ENCODE data around the gene CCDC195. TPM values are rescaled to one million over a fixed set of nuclear protein-coding genes. Genes with fewer than 3 reads are reported as not detected.

CCDC195 gene
- total RNA-seq, 1 experiment from 2014 or later = not detected

DNA sequence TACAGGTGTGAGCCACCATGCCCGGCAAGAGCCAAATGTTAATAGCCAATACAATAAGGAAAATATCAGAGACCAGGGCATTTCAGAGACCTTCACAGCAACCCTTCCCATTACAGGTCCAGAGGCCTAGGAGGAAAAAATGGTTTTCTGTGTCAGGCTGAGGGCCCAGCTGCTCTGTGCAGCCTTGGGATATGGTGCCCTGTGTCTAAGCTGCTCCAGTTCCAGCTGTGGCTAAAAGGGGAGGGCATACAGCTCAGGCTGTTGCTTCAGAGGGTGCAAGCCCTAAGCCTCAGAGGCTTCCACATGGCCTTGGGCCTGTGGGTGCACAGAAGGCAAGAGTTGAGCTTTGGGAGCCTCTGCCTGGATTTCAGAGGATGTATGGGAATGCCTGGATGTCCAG lies 20.1 kb upstream of the CCDC195 start:
- Histone ChIP-seq H2AFZ (ENCODE audit: low read length) (no peak overlapping the region), H3K4me1 (ENCODE audit: low read length) (no peaks in the 10 kb centered on the region), H4K20me1 (ENCODE audit: insufficient read depth, low read depth, low read length) (no peaks in the 10 kb centered on the region), H3K27me3 (ENCODE audit: low read length) (no peaks in the 10 kb centered on the region), H3K36me3 (ENCODE audit: insufficient read depth, low read length) (no peaks in the 10 kb centered on the region), H3K79me2 (ENCODE audit: low read length) (no peaks in the 10 kb centered on the region), H3K27ac (ENCODE audit: low read length) (no peak overlapping the region), H3K4me2 (ENCODE audit: low read depth, low read length, poor library complexity, severe bottlenecking) (no peak overlapping the region), H3K9ac (ENCODE audit: low read length) (no peak overlapping the region), H3K9me3 (ENCODE audit: low read length) (no peaks in the 10 kb centered on the region), H3K4me3 (ENCODE audit: low read length) (no peak overlapping the region), H3K9me2 (replicated peaks; ENCODE audit: insufficient read depth, low read length) (no peaks in the 10 kb centered on the region)
- no peak for DNase-seq

GRCh38 chr2:224734949-224735348 lies 18.8 kb upstream of the CCDC195 start:
- H3K4me3 ChIP-seq (ENCODE audit: low read length) = no peak overlapping the region
- no peak overlapping the region for H3K4me2 ChIP-seq (ENCODE audit: low read depth, low read length, poor library complexity, severe bottlenecking)
- no peaks in the 10 kb centered on the region for H4K20me1 ChIP-seq (ENCODE audit: insufficient read depth, low read depth, low read length)
- H3K9me2 ChIP-seq (replicated peaks; ENCODE audit: insufficient read depth, low read length) = no peaks in the 10 kb centered on the region
- no peaks in the 10 kb centered on the region for H3K27me3 ChIP-seq (ENCODE audit: low read length)
- H2AFZ ChIP-seq (ENCODE audit: low read length) = no peak overlapping the region
- no peaks in the 10 kb centered on the region for H3K79me2 ChIP-seq (ENCODE audit: low read length)
- no peaks in the 10 kb centered on the region for H3K4me1 ChIP-seq (ENCODE audit: low read length)
- H3K9ac ChIP-seq (ENCODE audit: low read length) = no peak overlapping the region
- H3K27ac ChIP-seq (ENCODE audit: low read length) = no peak overlapping the region
- H3K9me3 ChIP-seq (ENCODE audit: low read length) = no peaks in the 10 kb centered on the region
- H3K36me3 ChIP-seq (ENCODE audit: insufficient read depth, low read length) = no peaks in the 10 kb centered on the region
- no peak for DNase-seq

DNA sequence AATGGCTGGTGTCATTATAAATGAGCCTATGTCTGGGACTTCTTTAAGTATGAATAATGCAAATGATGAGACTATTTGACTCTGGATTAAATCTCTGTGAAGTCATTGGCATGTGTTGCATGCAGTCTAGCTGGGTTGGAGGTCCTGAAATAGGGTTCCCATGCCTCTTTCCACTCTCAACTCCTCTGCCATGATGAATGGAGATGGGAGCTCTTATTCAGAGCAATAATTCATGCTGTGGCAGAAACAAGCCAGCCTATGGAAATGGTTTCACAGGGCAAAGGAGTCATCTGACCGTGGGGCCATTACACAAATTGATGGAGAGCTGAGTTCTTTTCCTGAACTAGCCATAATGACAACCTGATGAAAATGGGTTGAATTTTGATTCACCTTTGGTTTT lies 15.5 kb upstream of the CCDC195 start:
- Histone ChIP-seq H2AFZ (ENCODE audit: low read length) (no peak overlapping the region), H3K27ac (ENCODE audit: low read length) (no peak overlapping the region), H3K4me3 (ENCODE audit: low read length) (no peak overlapping the region), H3K9me2 (replicated peaks; ENCODE audit: insufficient read depth, low read length) (no peaks in the 10 kb centered on the region), H3K36me3 (ENCODE audit: insufficient read depth, low read length) (no peaks in the 10 kb centered on the region), H3K4me2 (ENCODE audit: low read depth, low read length, poor library complexity, severe bottlenecking) (no peak overlapping the region), H3K79me2 (ENCODE audit: low read length) (no peaks in the 10 kb centered on the region), H3K27me3 (ENCODE audit: low read length) (no peaks in the 10 kb centered on the region), H4K20me1 (ENCODE audit: insufficient read depth, low read depth, low read length) (no peaks in the 10 kb centered on the region), H3K9me3 (ENCODE audit: low read length) (no peaks in the 10 kb centered on the region), H3K9ac (ENCODE audit: low read length) (no peak overlapping the region), H3K4me1 (ENCODE audit: low read length) (no peaks in the 10 kb centered on the region)
- no peak for DNase-seq

GRCh38 chr2:224729435-224729834 lies 13.3 kb upstream of the CCDC195 start:
- Histone ChIP-seq H3K36me3 (ENCODE audit: insufficient read depth, low read length) (no peaks in the 10 kb centered on the region), H3K79me2 (ENCODE audit: low read length) (no peaks in the 10 kb centered on the region), H3K4me1 (ENCODE audit: low read length) (no peaks in the 10 kb centered on the region), H3K4me2 (ENCODE audit: low read depth, low read length, poor library complexity, severe bottlenecking) (no peak overlapping the region), H4K20me1 (ENCODE audit: insufficient read depth, low read depth, low read length) (no peaks in the 10 kb centered on the region), H3K9me3 (ENCODE audit: low read length) (no peaks in the 10 kb centered on the region), H3K9me2 (replicated peaks; ENCODE audit: insufficient read depth, low read length) (no peaks in the 10 kb centered on the region), H3K27ac (ENCODE audit: low read length) (no peak overlapping the region), H3K4me3 (ENCODE audit: low read length) (no peak overlapping the region), H3K9ac (ENCODE audit: low read length) (no peak overlapping the region), H2AFZ (ENCODE audit: low read length) (no peak overlapping the region), H3K27me3 (ENCODE audit: low read length) (no peaks in the 10 kb centered on the region)
- no peak for DNase-seq

GRCh38 chr2:224724331-224724730 lies 8.2 kb upstream of the CCDC195 start:
- Histone ChIP-seq H3K9ac (ENCODE audit: low read length) (no peak overlapping the region), H3K4me3 (ENCODE audit: low read length) (no peak overlapping the region), H4K20me1 (ENCODE audit: insufficient read depth, low read depth, low read length) (no peaks in the 10 kb centered on the region), H2AFZ (ENCODE audit: low read length) (no peak overlapping the region), H3K27me3 (ENCODE audit: low read length) (no peaks in the 10 kb centered on the region), H3K36me3 (ENCODE audit: insufficient read depth, low read length) (no peaks in the 10 kb centered on the region), H3K9me3 (ENCODE audit: low read length) (no peaks in the 10 kb centered on the region), H3K9me2 (replicated peaks; ENCODE audit: insufficient read depth, low read length) (no peaks in the 10 kb centered on the region), H3K79me2 (ENCODE audit: low read length) (no peaks in the 10 kb centered on the region), H3K4me1 (ENCODE audit: low read length) (no peaks in the 10 kb centered on the region), H3K4me2 (ENCODE audit: low read depth, low read length, poor library complexity, severe bottlenecking) (no peak overlapping the region), H3K27ac (ENCODE audit: low read length) (no peak overlapping the region)
- no peak for DNase-seq

DNA sequence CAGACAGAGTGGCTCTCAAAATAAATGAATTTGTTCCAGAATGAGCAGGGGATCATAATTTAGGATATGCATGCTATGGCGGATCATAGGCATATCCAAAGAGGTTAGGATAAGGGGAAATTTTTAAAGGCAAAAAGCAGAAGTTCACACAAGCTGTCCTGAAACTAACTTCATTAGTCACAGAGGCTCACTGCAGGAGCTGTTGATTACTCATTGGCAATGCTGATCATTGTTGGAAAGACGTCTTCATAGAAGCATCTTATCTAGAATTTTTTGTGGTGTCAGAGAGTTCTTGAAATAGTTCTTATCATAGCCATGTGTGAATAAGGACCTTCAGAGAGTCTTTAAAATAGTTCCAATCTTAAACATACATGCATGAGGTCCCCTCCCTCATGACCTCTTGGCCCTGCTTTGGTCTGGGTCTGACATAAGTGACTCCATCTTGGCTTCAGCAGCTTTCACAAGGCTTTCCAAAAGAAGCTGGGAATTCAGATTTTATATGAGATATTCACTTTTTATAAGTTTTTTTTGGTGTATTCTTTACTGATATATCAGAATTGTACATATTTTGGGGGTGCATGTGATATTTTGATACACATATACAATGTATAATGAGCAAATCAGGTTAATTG lies 7.5 kb upstream of the CCDC195 start:
- no peaks in the 10 kb centered on the region for H3K27me3 ChIP-seq (ENCODE audit: low read length)
- H2AFZ ChIP-seq (ENCODE audit: low read length) = no peak overlapping the region
- no peaks in the 10 kb centered on the region for H3K9me2 ChIP-seq (replicated peaks; ENCODE audit: insufficient read depth, low read length)
- H3K79me2 ChIP-seq (ENCODE audit: low read length) = no peaks in the 10 kb centered on the region
- H3K36me3 ChIP-seq (ENCODE audit: insufficient read depth, low read length) = no peaks in the 10 kb centered on the region
- no peak for DNase-seq
- H4K20me1 ChIP-seq (ENCODE audit: insufficient read depth, low read depth, low read length) = no peaks in the 10 kb centered on the region
- no peak overlapping the region for H3K9ac ChIP-seq (ENCODE audit: low read length)
- no peak overlapping the region for H3K4me2 ChIP-seq (ENCODE audit: low read depth, low read length, poor library complexity, severe bottlenecking)
- H3K27ac ChIP-seq (ENCODE audit: low read length) = no peak overlapping the region
- no peaks in the 10 kb centered on the region for H3K4me1 ChIP-seq (ENCODE audit: low read length)
- H3K9me3 ChIP-seq (ENCODE audit: low read length) = no peaks in the 10 kb centered on the region
- no peak overlapping the region for H3K4me3 ChIP-seq (ENCODE audit: low read length)

GRCh38 chr2:224722770-224723169 lies 6.6 kb upstream of the CCDC195 start:
- no peaks in the 10 kb centered on the region for H3K9me3 ChIP-seq (ENCODE audit: low read length)
- no peak overlapping the region for H3K4me2 ChIP-seq (ENCODE audit: low read depth, low read length, poor library complexity, severe bottlenecking)
- H3K36me3 ChIP-seq (ENCODE audit: insufficient read depth, low read length) = no peaks in the 10 kb centered on the region
- H3K4me3 ChIP-seq (ENCODE audit: low read length) = no peak overlapping the region
- H4K20me1 ChIP-seq (ENCODE audit: insufficient read depth, low read depth, low read length) = no peaks in the 10 kb centered on the region
- H3K79me2 ChIP-seq (ENCODE audit: low read length) = no peaks in the 10 kb centered on the region
- H3K9ac ChIP-seq (ENCODE audit: low read length) = no peak overlapping the region
- no peak overlapping the region for H3K27ac ChIP-seq (ENCODE audit: low read length)
- no peak for DNase-seq
- H3K4me1 ChIP-seq (ENCODE audit: low read length) = no peaks in the 10 kb centered on the region
- no peaks in the 10 kb centered on the region for H3K27me3 ChIP-seq (ENCODE audit: low read length)
- H2AFZ ChIP-seq (ENCODE audit: low read length) = no peak overlapping the region
- H3K9me2 ChIP-seq (replicated peaks; ENCODE audit: insufficient read depth, low read length) = no peaks in the 10 kb centered on the region

GRCh38 chr2:224722250-224722649 lies 6.1 kb upstream of the CCDC195 start:
- no peaks in the 10 kb centered on the region for H3K4me1 ChIP-seq (ENCODE audit: low read length)
- H3K27me3 ChIP-seq (ENCODE audit: low read length) = no peaks in the 10 kb centered on the region
- no peak overlapping the region for H3K27ac ChIP-seq (ENCODE audit: low read length)
- H3K9me3 ChIP-seq (ENCODE audit: low read length) = no peaks in the 10 kb centered on the region
- H3K9me2 ChIP-seq (replicated peaks; ENCODE audit: insufficient read depth, low read length) = no peaks in the 10 kb centered on the region
- H3K4me2 ChIP-seq (ENCODE audit: low read depth, low read length, poor library complexity, severe bottlenecking) = no peak overlapping the region
- no peaks in the 10 kb centered on the region for H3K79me2 ChIP-seq (ENCODE audit: low read length)
- no peaks in the 10 kb centered on the region for H3K36me3 ChIP-seq (ENCODE audit: insufficient read depth, low read length)
- H3K9ac ChIP-seq (ENCODE audit: low read length) = no peak overlapping the region
- no peak for DNase-seq
- H4K20me1 ChIP-seq (ENCODE audit: insufficient read depth, low read depth, low read length) = no peaks in the 10 kb centered on the region
- H2AFZ ChIP-seq (ENCODE audit: low read length) = no peak overlapping the region
- H3K4me3 ChIP-seq (ENCODE audit: low read length) = no peak overlapping the region

DNA sequence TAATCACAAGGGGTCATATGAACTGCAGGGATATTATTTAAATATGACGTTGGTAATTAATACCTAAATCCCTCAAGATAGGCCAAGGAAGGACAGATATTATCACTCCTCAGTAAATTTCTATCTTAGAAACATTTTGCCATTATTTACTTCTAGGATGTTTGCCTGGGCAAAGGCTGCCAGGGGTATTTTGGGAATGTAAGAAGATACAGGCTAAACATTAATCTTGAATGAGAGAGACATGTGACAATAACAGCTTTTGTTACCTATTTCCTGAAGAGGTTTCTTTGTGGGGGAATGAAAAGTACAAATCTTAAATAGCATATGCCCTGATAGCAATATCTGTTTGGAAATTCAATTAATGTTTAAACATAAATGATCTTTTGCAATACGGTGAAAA lies 756 bp upstream of the CCDC195 start:
- H3K4me3 ChIP-seq (ENCODE audit: low read length) = no peak overlapping the region
- no peaks in the 10 kb centered on the region for H3K79me2 ChIP-seq (ENCODE audit: low read length)
- no peaks in the 10 kb centered on the region for H4K20me1 ChIP-seq (ENCODE audit: insufficient read depth, low read depth, low read length)
- no peak overlapping the region for H3K4me2 ChIP-seq (ENCODE audit: low read depth, low read length, poor library complexity, severe bottlenecking)
- H3K9me3 ChIP-seq (ENCODE audit: low read length) = no peaks in the 10 kb centered on the region
- no peaks in the 10 kb centered on the region for H3K4me1 ChIP-seq (ENCODE audit: low read length)
- no peaks in the 10 kb centered on the region for H3K27me3 ChIP-seq (ENCODE audit: low read length)
- H3K9ac ChIP-seq (ENCODE audit: low read length) = no peak overlapping the region
- no peaks in the 10 kb centered on the region for H3K9me2 ChIP-seq (replicated peaks; ENCODE audit: insufficient read depth, low read length)
- H2AFZ ChIP-seq (ENCODE audit: low read length) = no peak overlapping the region
- H3K27ac ChIP-seq (ENCODE audit: low read length) = no peak overlapping the region
- H3K36me3 ChIP-seq (ENCODE audit: insufficient read depth, low read length) = no peaks in the 10 kb centered on the region
- DNase-seq = no peak
